GM19397 (cell line): ENCODE results near the gene NAA40.
"Not testable (repeated sequence)": the region's sequence is repeated elsewhere in the genome, so short reads cannot be mapped to it uniquely, and the experiment has no call there.

Experiments used
- ATAC-seq: cut with Tn5 transposase; IDR thresholded peaks from one replicate; pipeline ENCODE4 v1.9.1; 2021; ENCODE audit warnings: mild to moderate bottlenecking, moderate library complexity; ENCODE audit not compliant: unreplicated experiment

Gene NAA40

GRCh38 chr11:63937713-63938478 lies 906 bp upstream of the NAA40 start:
- ATAC-seq: peak; percentile 7

GRCh38 chr11:63939397-63939891 lies 642 bp downstream of the NAA40 start:
- no peak for ATAC-seq

- no peak for ATAC-seq
These were observed 2.0 kb downstream of the NAA40 start for GRCh38 chr11:63940786-63941185.

GRCh38 chr11:63941901-63942300 lies 3.1 kb downstream of the NAA40 start:
- ATAC-seq: no peak

- no peak for ATAC-seq
These were observed 4.0 kb downstream of the NAA40 start for GRCh38 chr11:63942803-63943202.

GRCh38 chr11:63944987-63945386 lies 6.2 kb downstream of the NAA40 start:
- no peak for ATAC-seq

GRCh38 chr11:63945477-63946163 lies 6.8 kb downstream of the NAA40 start:
- no peak for ATAC-seq

- no peak for ATAC-seq
These were observed 13.2 kb downstream of the NAA40 start for GRCh38 chr11:63951779-63952536.

- no peak for ATAC-seq
These were observed 13.8 kb downstream of the NAA40 start for GRCh38 chr11:63952570-63952969.

- no peak for ATAC-seq
These were observed 19.2 kb downstream of the NAA40 start for GRCh38 chr11:63958008-63958407.

- no peak for ATAC-seq
These were observed 23.0 kb downstream of the NAA40 start for GRCh38 chr11:63961608-63962412.

GRCh38 chr11:63963895-63964294 lies 25.1 kb downstream of the NAA40 start:
- not testable (repeated sequence) for ATAC-seq

GRCh38 chr11:63966444-63966843 lies 27.6 kb downstream of the NAA40 start:
- ATAC-seq: no peak

GRCh38 chr11:63969461-63969860 lies 30.7 kb downstream of the NAA40 start:
- ATAC-seq: no peak

- ATAC-seq: no peak
These were observed 32.1 kb downstream of the NAA40 start for GRCh38 chr11:63970902-63971301.

GRCh38 chr11:63973912-63974258 lies 35.1 kb downstream of the NAA40 start:
- ATAC-seq: not testable (repeated sequence)

- ATAC-seq: peak; percentile 95
These were observed 35.7 kb downstream of the NAA40 start, which contains the start of gene COX8A for GRCh38 chr11:63974259-63975143. COX8A (plus strand) TSS chr11:63974620; CDS start chr11:63974681, 61 bp downstream.

- ATAC-seq: no peak
These were observed 39.9 kb downstream of the NAA40 start for GRCh38 chr11:63978551-63979239.

GRCh38 chr11:63979426-63979825 lies 40.6 kb downstream of the NAA40 start:
- no peak for ATAC-seq
